ENCODE results near the gene NOLC1. TPM values are rescaled to one million over a fixed set of nuclear protein-coding genes. Genes with fewer than 3 reads are reported as not detected.

NOLC1 gene
- total RNA-seq, 4 donors from 2014 or later, result 52.7 to 80.8 (median 65.1) TPM

DNA sequence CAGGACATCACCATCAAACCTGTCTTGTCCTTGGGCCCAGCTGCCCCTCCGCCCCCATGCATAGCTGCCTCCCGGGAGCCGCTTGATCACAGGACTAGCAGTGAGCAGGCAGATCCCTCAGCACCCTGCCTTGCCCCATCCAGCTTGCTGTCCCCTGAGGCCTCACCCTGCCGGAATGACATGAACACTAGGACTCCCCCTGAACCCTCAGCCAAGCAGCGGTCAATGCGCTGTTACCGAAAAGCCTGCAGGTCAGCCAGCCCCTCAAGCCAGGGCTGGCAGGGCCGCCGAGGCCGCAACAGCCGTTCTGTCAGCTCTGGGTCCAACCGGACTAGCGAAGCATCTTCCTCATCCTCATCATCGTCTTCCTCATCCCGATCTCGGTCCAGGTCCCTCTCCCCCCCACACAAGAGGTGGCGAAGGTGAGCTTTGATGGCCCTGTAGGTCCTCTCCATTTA is 5.2 kb upstream of the NOLC1 start:
- no peaks in the 10 kb centered on the region for H3K27me3 ChIP-seq
- no peak overlapping the region for H3K27ac ChIP-seq
- intact Hi-C loops (cut with DNase I), result no loop called here
- no peak for DNase-seq
- 95 to 97% methylated on average over 16 to 17 of the region's 17 CpGs for WGBS, 2 donors
- no peaks in the 10 kb centered on the region for H3K9me3 ChIP-seq
- no peak for TF ChIP-seq POLR2A (IDR thresholded peaks at IDR 0.05)
- TF ChIP-seq, protein P1, sequence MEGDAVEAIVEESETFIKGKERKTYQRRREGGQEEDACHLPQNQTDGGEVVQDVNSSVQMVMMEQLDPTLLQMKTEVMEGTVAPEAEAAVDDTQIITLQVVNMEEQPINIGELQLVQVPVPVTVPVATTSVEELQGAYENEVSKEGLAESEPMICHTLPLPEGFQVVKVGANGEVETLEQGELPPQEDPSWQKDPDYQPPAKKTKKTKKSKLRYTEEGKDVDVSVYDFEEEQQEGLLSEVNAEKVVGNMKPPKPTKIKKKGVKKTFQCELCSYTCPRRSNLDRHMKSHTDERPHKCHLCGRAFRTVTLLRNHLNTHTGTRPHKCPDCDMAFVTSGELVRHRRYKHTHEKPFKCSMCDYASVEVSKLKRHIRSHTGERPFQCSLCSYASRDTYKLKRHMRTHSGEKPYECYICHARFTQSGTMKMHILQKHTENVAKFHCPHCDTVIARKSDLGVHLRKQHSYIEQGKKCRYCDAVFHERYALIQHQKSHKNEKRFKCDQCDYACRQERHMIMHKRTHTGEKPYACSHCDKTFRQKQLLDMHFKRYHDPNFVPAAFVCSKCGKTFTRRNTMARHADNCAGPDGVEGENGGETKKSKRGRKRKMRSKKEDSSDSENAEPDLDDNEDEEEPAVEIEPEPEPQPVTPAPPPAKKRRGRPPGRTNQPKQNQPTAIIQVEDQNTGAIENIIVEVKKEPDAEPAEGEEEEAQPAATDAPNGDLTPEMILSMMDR (IDR thresholded peaks at IDR 0.05), result no peak
- H3K36me3 ChIP-seq, result peaks cover 35 to 36% of the 10 kb centered on the region in 2 donors
- peaks cover 0 to 7% of the 10 kb centered on the region in 2 donors for H3K4me1 ChIP-seq
- no peak overlapping the region for H3K4me3 ChIP-seq (replicated peaks in 1 of 3)

GRCh38 chr10:102147561-102147960 is 4.6 kb upstream of the NOLC1 start:
- intact Hi-C loops (cut with DNase I), result no loop called here
- 90 to 100% methylated on average over 1 of the region's 1 CpG for WGBS, 2 donors
- H3K27me3 ChIP-seq, result no peaks in the 10 kb centered on the region
- H3K27ac ChIP-seq, result no peak overlapping the region
- peaks cover under 1 to 7% of the 10 kb centered on the region in 2 donors for H3K4me1 ChIP-seq
- no peak for TF ChIP-seq POLR2A (IDR thresholded peaks at IDR 0.05)
- TF ChIP-seq, protein P1 (IDR thresholded peaks at IDR 0.05), result no peak
- DNase-seq, result no peak
- H3K9me3 ChIP-seq, result no peaks in the 10 kb centered on the region
- H3K4me3 ChIP-seq (replicated peaks in 1 of 3), result no peak overlapping the region
- peaks cover 35% of the 10 kb centered on the region in 2 donors for H3K36me3 ChIP-seq

DNA sequence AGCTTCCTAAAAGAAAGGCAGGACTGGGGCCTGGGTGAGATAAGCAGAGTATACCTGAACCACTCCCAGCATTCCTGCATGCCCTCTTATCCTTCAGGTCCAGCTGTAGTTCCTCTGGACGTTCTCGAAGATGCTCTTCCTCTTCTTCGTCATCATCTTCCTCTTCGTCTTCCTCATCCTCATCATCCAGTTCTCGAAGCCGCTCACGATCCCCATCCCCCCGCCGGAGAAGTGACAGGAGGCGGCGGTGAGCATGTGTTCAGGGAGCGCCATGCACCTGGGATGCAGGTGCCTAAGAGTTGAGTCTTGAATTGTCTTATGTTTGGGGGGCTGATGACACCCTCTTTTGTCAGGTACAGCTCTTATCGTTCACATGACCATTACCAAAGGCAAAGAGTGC is 3.9 kb upstream of the NOLC1 start:
- intact Hi-C loops (cut with DNase I), result no loop called here
- TF ChIP-seq, protein P1 (IDR thresholded peaks at IDR 0.05), result no peak
- TF ChIP-seq POLR2A (IDR thresholded peaks at IDR 0.05), result no peak

DNA sequence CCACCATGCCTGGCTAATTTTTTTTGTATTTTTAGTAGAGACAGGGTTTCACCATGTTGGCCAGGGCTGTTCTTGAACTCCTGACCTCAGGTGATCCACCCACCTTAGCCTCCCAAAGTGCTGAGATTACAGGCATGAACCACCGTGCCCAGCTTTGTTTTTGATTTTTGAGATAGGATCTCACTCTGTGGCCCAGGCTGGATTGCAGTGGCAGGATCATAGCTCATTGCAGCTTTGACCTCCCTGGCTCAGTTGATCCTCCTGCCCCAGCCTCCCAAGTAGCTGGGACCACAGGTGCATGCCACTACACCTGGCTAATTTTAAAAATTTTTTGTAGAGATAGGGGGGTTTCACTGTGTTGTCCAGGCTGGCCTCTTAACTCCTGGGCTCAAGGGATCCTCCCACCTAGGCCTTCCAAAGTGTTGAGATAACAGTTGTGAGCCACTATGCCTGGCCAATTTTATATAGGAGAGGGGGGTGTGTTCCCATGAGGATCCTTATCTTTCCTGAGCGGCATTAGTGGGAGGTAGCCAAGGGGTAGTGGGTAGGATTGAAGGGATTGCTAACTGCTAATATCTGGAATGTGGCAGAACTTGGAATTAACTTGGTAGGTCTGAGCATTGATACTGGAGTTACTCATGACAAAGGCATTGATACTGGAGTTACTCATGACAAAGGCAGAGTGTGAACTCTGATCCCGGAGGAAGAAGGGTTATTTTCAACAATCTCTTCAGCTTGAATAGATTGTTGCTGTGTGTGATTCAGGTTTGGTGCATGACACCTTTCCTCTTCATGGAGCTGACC is 1.0 kb upstream of the NOLC1 start:
- Histone ChIP-seq H3K27ac (peak overlapping the region; percentile 35 to 62 (median 61)), H3K9me3 (no peaks in the 10 kb centered on the region), H3K4me3 (replicated peaks in 1 of 3) (peak overlapping the region in 1 of 3 donors; percentile 54), H3K27me3 (no peaks in the 10 kb centered on the region), H3K36me3 (peaks cover 26 to 32% of the 10 kb centered on the region in 2 donors), H3K4me1 (peaks cover 8 to 18% of the 10 kb centered on the region in 2 donors)
- 85 to 87% methylated on average over 3 of the region's 3 CpGs for WGBS, 2 donors
- intact Hi-C loops (cut with DNase I), result loop anchor here (5.0 to 10.0 kb wide), 2 partner anchors 34 to 354 kb away; partner anchors contain the start of genes ACTR1A and SUFU
- TF ChIP-seq, protein P1 (IDR thresholded peaks at IDR 0.05), result no peak
- no peak for TF ChIP-seq POLR2A (IDR thresholded peaks at IDR 0.05)
- no peak for DNase-seq

More for the DNA sequence above, 3.9 kb upstream of the NOLC1 start:
- no peaks in the 10 kb centered on the region for H3K9me3 ChIP-seq
- H3K27ac ChIP-seq, result no peak overlapping the region
- no peak for DNase-seq
- no peak overlapping the region for H3K4me3 ChIP-seq (replicated peaks in 1 of 3)
- WGBS, 2 donors, result 93 to 97% methylated on average over 13 of the region's 13 CpGs
- no peaks in the 10 kb centered on the region for H3K27me3 ChIP-seq
- H3K4me1 ChIP-seq, result peaks cover 8 to 13% of the 10 kb centered on the region in 2 donors
- peaks cover 35% of the 10 kb centered on the region in 2 donors for H3K36me3 ChIP-seq

GRCh38 chr10:102152545-102152890 is 329 bp downstream of the NOLC1 start:
- peaks cover 16 to 29% of the 10 kb centered on the region in 2 donors for H3K36me3 ChIP-seq
- peak overlapping the region; percentile 43 to 91 (median 54) for H3K4me3 ChIP-seq (replicated peaks in 1 of 3)
- no peaks in the 10 kb centered on the region for H3K27me3 ChIP-seq
- H3K9me3 ChIP-seq, result no peaks in the 10 kb centered on the region
- 0% methylated on average over 3 to 18 of the region's 19 CpGs for WGBS, 2 donors
- peaks cover 16 to 26% of the 10 kb centered on the region in 2 donors for H3K4me1 ChIP-seq
- peak in 1 of 2 donors; percentile 15 for DNase-seq
- TF ChIP-seq, protein P1 (IDR thresholded peaks at IDR 0.05), result no peak
- TF ChIP-seq POLR2A (IDR thresholded peaks at IDR 0.05), result no peak
- intact Hi-C loops (cut with DNase I), result loop anchor here (5.0 to 10.0 kb wide), 2 partner anchors 35 to 352 kb away; partner anchors contain the start of genes ACTR1A and SUFU
- peak overlapping the region; percentile 61 to 62 (median 61) for H3K27ac ChIP-seq

All from thyroid gland (tissue), 4 donors.